Cerebellar cortex (tissue), 1 donor: Measurements from ENCODE around the gene TIMM17A.
A peak's percentile ranks its signal among the peaks of the same experiment; 100 is the strongest.

Experiments used
- DNase-seq: peaks from one replicate; pipeline ENCODE4 v3.0.0-alpha.2; 2015; ENCODE audit warnings: low spot score

The TIMM17A gene

GRCh38 chr1:201955009-201955728, at the start of gene TIMM17A:
Gene TIMM17A, plus strand, starts transcription at chr1:201955503. Its CDS starts 24 bp downstream, at chr1:201955527.
- DNase-seq = peak; percentile 99

GRCh38 chr1:201906336-201906735, 49.0 kb upstream of the TIMM17A start:
- no peak for DNase-seq

- DNase-seq = no peak
These were observed 47.7 kb upstream of the TIMM17A start for GRCh38 chr1:201907621-201908020.

GRCh38 chr1:201911826-201912571, 43.3 kb upstream of the TIMM17A start:
- DNase-seq = no peak

GRCh38 chr1:201912832-201913231, 42.5 kb upstream of the TIMM17A start:
- no peak for DNase-seq

- no peak for DNase-seq
These were observed 40.7 kb upstream of the TIMM17A start for GRCh38 chr1:201914456-201915235.

GRCh38 chr1:201916649-201917249, 38.6 kb upstream of the TIMM17A start:
- DNase-seq = no peak

GRCh38 chr1:201917362-201918033, 37.8 kb upstream of the TIMM17A start:
- DNase-seq = no peak

- no peak for DNase-seq
These were observed 37.0 kb upstream of the TIMM17A start for GRCh38 chr1:201918343-201918742.

- no peak for DNase-seq
These were observed 33.2 kb upstream of the TIMM17A start for GRCh38 chr1:201921952-201922558.

- DNase-seq = no peak
These were observed 30.1 kb upstream of the TIMM17A start for GRCh38 chr1:201925301-201925567.

- no peak for DNase-seq
These were observed 29.2 kb upstream of the TIMM17A start for GRCh38 chr1:201925981-201926645.

GRCh38 chr1:201928266-201928665, 27.0 kb upstream of the TIMM17A start:
- no peak for DNase-seq

GRCh38 chr1:201930137-201930536, 25.2 kb upstream of the TIMM17A start:
- no peak for DNase-seq

GRCh38 chr1:201930803-201931202, 24.5 kb upstream of the TIMM17A start:
- no peak for DNase-seq

- no peak for DNase-seq
These were observed 21.4 kb upstream of the TIMM17A start for GRCh38 chr1:201933840-201934430.

- DNase-seq = no peak
These were observed 17.6 kb upstream of the TIMM17A start for GRCh38 chr1:201937624-201938213.

- DNase-seq = no peak
These were observed 16.8 kb upstream of the TIMM17A start for GRCh38 chr1:201938440-201939035.

GRCh38 chr1:201939148-201939547, 16.2 kb upstream of the TIMM17A start:
- no peak for DNase-seq

- no peak for DNase-seq
These were observed 15.7 kb upstream of the TIMM17A start for GRCh38 chr1:201939574-201939973.
